ENCODE data around the gene AFF3.

Gene AFF3

GRCh38 chr2:99863236-99863902 is 279.0 kb downstream of the AFF3 start:
- ATAC-seq: no peak
- no peak for TF ChIP-seq CSRNP3 (CRISPR knock-in tag; IDR thresholded peaks at IDR 0.05)
- TF ChIP-seq RARB (CRISPR knock-in tag; IDR thresholded peaks at IDR 0.05): no peak
- TF ChIP-seq ESRRG (CRISPR knock-in tag; IDR thresholded peaks at IDR 0.05): no peak
- TF ChIP-seq BACH2 (CRISPR knock-in tag; IDR thresholded peaks at IDR 0.05; ENCODE audit: borderline replicate concordance): no peak
- no peak for TF ChIP-seq ZFP3 (CRISPR knock-in tag; IDR thresholded peaks at IDR 0.05)
- no peak for TF ChIP-seq ZNF565 (CRISPR knock-in tag; conservative IDR thresholded peaks at IDR 0.05; ENCODE audit: low read depth)
- TF ChIP-seq ZNF8 (CRISPR knock-in tag; IDR thresholded peaks at IDR 0.05): no peak
- no peak for TF ChIP-seq TCF4 (CRISPR knock-in tag; IDR thresholded peaks at IDR 0.05; ENCODE audit: borderline replicate concordance)

DNA sequence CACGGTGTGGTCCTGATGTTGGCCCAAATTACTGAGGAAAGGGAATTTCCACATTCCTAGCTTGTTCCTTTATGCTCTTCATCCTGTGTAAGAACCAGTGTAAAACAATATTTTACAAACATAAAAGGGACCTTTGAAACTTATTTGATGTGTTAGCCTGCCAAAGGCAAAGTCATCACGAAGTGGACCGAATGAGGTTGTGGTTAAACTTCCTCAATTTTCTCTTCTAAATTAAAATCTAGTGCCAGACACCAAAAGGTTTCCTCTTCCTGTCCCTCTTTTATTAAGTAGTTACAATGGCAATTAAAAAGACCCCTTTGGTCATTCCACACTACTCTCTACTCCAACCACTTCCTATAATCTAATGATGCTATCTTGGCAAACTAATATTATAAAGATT is 279.8 kb downstream of the AFF3 start:
- ATAC-seq: no peak
- TF ChIP-seq CSRNP3 (CRISPR knock-in tag; IDR thresholded peaks at IDR 0.05) (no peak), TSHZ2 (CRISPR knock-in tag; IDR thresholded peaks at IDR 0.05) (no peak), OSR1 (CRISPR knock-in tag; IDR thresholded peaks at IDR 0.05) (no peak), ZNF70 (CRISPR knock-in tag; IDR thresholded peaks at IDR 0.05) (no peak)

DNA sequence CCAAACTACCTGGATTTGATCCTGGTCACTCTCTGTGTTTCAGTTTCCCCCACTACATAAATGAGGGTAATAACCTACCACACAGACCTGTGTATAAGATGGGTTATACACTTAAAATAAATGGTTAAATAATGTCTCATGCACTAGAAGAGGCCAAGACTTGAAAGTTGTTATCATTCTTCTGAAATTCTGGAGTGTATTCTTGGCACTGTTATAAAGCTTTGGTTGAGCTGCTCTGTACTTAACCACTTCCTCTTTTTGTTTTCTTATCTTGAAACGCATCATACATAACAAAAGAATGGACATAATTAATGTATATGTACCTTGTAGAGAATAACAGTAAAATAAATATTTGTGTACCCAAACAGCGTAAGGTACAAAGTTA is 281.0 kb downstream of the AFF3 start:
- TF ChIP-seq PATZ1 (CRISPR knock-in tag; IDR thresholded peaks at IDR 0.05; ENCODE audit: borderline replicate concordance): no peak
- TF ChIP-seq ZFP3 (CRISPR knock-in tag; IDR thresholded peaks at IDR 0.05): no peak
- no peak for TF ChIP-seq ZNF565 (CRISPR knock-in tag; conservative IDR thresholded peaks at IDR 0.05; ENCODE audit: low read depth)
- TF ChIP-seq ZNF70 (CRISPR knock-in tag; IDR thresholded peaks at IDR 0.05): no peak
- no peak for TF ChIP-seq PPARA (CRISPR knock-in tag; IDR thresholded peaks at IDR 0.05; ENCODE audit: borderline replicate concordance)
- no peak for TF ChIP-seq ZC3H10 (CRISPR knock-in tag; IDR thresholded peaks at IDR 0.05)
- TF ChIP-seq ISL1 (CRISPR knock-in tag; IDR thresholded peaks at IDR 0.05): peak; percentile 52
- ATAC-seq: no peak

- no peak for ATAC-seq
- TF ChIP-seq SNAI2 (CRISPR knock-in tag; IDR thresholded peaks at IDR 0.05) (no peak), ESRRG (CRISPR knock-in tag; IDR thresholded peaks at IDR 0.05) (no peak), ZNF565 (CRISPR knock-in tag; conservative IDR thresholded peaks at IDR 0.05; ENCODE audit: low read depth) (no peak), ZC3H10 (CRISPR knock-in tag; IDR thresholded peaks at IDR 0.05) (no peak), RARB (CRISPR knock-in tag; IDR thresholded peaks at IDR 0.05) (no peak)
Measured at GRCh38 chr2:99860720-99861375, 281.5 kb downstream of the AFF3 start.

DNA sequence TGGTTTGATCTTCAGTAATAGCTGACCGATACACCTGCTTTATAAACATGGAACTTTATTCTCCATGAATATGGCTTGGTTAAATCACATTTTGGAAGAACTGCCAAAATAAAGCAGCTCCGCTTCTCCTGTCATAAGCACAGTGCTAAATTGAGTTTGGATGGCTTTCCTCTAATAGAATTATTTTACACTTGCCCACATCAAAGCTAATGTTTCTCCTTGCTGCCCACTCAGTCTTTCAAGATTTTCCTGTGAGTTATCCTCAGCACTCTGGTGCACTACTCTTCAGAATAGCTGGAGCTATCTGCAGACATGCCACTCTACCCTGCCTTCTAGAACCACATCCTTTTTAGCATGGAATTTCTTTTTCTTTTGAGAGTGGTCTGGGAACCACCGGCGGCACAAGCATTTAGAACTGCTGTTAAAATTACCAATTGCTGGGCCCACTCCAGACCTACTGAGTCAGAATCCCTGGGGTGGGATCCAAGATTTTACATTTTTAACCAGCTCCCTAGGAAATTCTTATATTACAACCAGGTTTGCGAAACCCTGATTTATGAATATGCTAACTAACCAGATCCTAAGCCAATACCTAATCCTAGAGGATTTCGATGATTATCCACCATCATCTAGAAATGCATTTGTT is 283.3 kb downstream of the AFF3 start:
- no peak; the same call in 2 of the 3 replicates for ATAC-seq
- no peak for TF ChIP-seq ZFP30 (CRISPR knock-in tag; IDR thresholded peaks at IDR 0.05)
- no peak for TF ChIP-seq OSR1 (CRISPR knock-in tag; IDR thresholded peaks at IDR 0.05)
- no peak for TF ChIP-seq TCF4 (CRISPR knock-in tag; IDR thresholded peaks at IDR 0.05; ENCODE audit: borderline replicate concordance)
- no peak for TF ChIP-seq ESRRG (CRISPR knock-in tag; IDR thresholded peaks at IDR 0.05)
- no peak for TF ChIP-seq RARB (CRISPR knock-in tag; IDR thresholded peaks at IDR 0.05)
- TF ChIP-seq GLIS3 (CRISPR knock-in tag; IDR thresholded peaks at IDR 0.05): no peak
- no peak for TF ChIP-seq ZNF70 (CRISPR knock-in tag; IDR thresholded peaks at IDR 0.05)
- TF ChIP-seq CSRNP3 (CRISPR knock-in tag; IDR thresholded peaks at IDR 0.05): no peak
- TF ChIP-seq ZC3H10 (CRISPR knock-in tag; IDR thresholded peaks at IDR 0.05): no peak
- TF ChIP-seq PPARA (CRISPR knock-in tag; IDR thresholded peaks at IDR 0.05; ENCODE audit: borderline replicate concordance): no peak
- no peak for TF ChIP-seq CSDC2 (CRISPR knock-in tag; IDR thresholded peaks at IDR 0.05)
- TF ChIP-seq ZNF8 (CRISPR knock-in tag; IDR thresholded peaks at IDR 0.05): no peak
- TF ChIP-seq, protein P1, sequence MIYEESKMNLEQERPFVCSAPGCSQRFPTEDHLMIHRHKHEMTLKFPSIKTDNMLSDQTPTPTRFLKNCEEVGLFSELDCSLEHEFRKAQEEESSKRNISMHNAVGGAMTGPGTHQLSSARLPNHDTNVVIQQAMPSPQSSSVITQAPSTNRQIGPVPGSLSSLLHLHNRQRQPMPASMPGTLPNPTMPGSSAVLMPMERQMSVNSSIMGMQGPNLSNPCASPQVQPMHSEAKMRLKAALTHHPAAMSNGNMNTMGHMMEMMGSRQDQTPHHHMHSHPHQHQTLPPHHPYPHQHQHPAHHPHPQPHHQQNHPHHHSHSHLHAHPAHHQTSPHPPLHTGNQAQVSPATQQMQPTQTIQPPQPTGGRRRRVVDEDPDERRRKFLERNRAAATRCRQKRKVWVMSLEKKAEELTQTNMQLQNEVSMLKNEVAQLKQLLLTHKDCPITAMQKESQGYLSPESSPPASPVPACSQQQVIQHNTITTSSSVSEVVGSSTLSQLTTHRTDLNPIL (CRISPR knock-in tag; IDR thresholded peaks at IDR 0.05; ENCODE audit: low read depth): no peak
- TF ChIP-seq TOX (CRISPR knock-in tag; IDR thresholded peaks at IDR 0.05; ENCODE audit: borderline replicate concordance): no peak

All from SK-N-SH treated with all-trans-retinoic acid at 6 μM for 48 hours (cell line).